Kidney (tissue), 14 donors: ENCODE results near the gene PCSK5. TPM values are rescaled to one million over a fixed set of nuclear protein-coding genes. Genes with fewer than 3 reads are reported as not detected.

Experiments
- DNase-seq, 5 donors: peaks; one replicate each; pipeline ENCODE4 v3.0.0-alpha.2; 2013 to 2020
- FAIRE-seq: peaks from 2 replicates; lab custom pipeline; 2012; peaks lifted over from hg19 to GRCh38; lab: Jason Lieb, UNC
- H3K27ac ChIP-seq, 2 donors: one replicate each; pipeline ENCODE4 v1.7.0; 2013; ENCODE audit warnings: low read depth in 2 of 2, low read length in 2 of 2, inconsistent platforms in 1 of 2
- H3K27me3 ChIP-seq: one replicate; pipeline ENCODE4 v1.7.1; 2013; ENCODE audit warnings: low read length, inconsistent platforms; ENCODE audit not compliant: control insufficient read depth, insufficient read depth
- H3K36me3 ChIP-seq, 3 donors: one replicate each; pipeline versions ENCODE4 v1.7.0 to v1.7.1; 2013; ENCODE audit warnings: low read length in 3 of 3, control low read depth in 1 of 3, inconsistent platforms in 1 of 3; ENCODE audit not compliant: insufficient read depth in 3 of 3, control insufficient read depth in 2 of 3
- H3K4me1 ChIP-seq, 3 donors: one replicate each; pipeline versions ENCODE4 v1.7.0 to v1.7.1; 2013; ENCODE audit warnings: low read length in 3 of 3, inconsistent platforms in 1 of 3, low read depth in 1 of 3; ENCODE audit not compliant: control insufficient read depth in 2 of 3, insufficient read depth in 2 of 3
- H3K4me3 ChIP-seq, 3 donors: one replicate each; pipeline versions ENCODE4 v1.7.0 to v1.8.1; 2013; ENCODE audit warnings: low read length in 3 of 3, control low read depth in 1 of 3, inconsistent platforms in 1 of 3
- H3K9ac ChIP-seq, 3 donors: one replicate each; pipeline versions ENCODE4 v1.7.0 to v1.7.1; 2013; ENCODE audit warnings: low read length in 3 of 3, control low read depth in 1 of 3, inconsistent platforms in 1 of 3
- H3K9me3 ChIP-seq, 3 donors: one replicate each; pipeline versions ENCODE4 v1.7.0 to v1.7.1; 2013; ENCODE audit warnings: low read length in 3 of 3, control low read depth in 1 of 3, inconsistent platforms in 1 of 3; ENCODE audit not compliant: control insufficient read depth in 2 of 3, insufficient read depth in 1 of 3
- intact Hi-C: fragments of 100-400 bp; cut with DNase I; formaldehyde crosslinking; loops from one replicate; pipeline ENCODE4 v1.11.1; 2022
- polyA plus RNA-seq: library from polyadenylated mRNA; stranded (reverse); fragments of 350-450 nt; fragmentation: Illumina TruSeq; extraction: RNeasy Lipid Tissue Mini Kit (QIAGEN cat#74804); gene quantifications from one replicate; pipeline ENCODE4 v1.2.3, GENCODE V29; 2014; ENCODE audit warnings: low read depth, low replicate concordance; ENCODE audit not compliant: insufficient read depth
- total RNA-seq: library from RNA; stranded (reverse); fragmentation: NEBNext Ultra II Directional; extraction: Animal tissue kit (Norgen Biotek cat#: 25700); gene quantifications from one replicate; pipeline ENCODE4 v1.2.1, GENCODE V29; 2021
- TF ChIP-seq, protein P1 (sequence below): IDR thresholded peaks from 3 replicates; pipeline ENCODE4 v1.5.1; 2012; ENCODE audit warnings: mild to moderate bottlenecking, moderate library complexity, borderline replicate concordance; ENCODE audit not compliant: insufficient read depth; ENCODE audit errors: extremely low read depth
- donor health status: control.
- donor health status: control.
- donor health status: control.
- donor health status: control.
- donor health status: control.
- donor health status: DM: yes; HTN: yes; CAD: no.
- donor health status: Normal renal cell carcinoma (clear cell type).

The PCSK5 gene
- total and polyA plus RNA-seq, 2 donors from 2014 or later = 1.6 to 14.7 TPM

DNA sequence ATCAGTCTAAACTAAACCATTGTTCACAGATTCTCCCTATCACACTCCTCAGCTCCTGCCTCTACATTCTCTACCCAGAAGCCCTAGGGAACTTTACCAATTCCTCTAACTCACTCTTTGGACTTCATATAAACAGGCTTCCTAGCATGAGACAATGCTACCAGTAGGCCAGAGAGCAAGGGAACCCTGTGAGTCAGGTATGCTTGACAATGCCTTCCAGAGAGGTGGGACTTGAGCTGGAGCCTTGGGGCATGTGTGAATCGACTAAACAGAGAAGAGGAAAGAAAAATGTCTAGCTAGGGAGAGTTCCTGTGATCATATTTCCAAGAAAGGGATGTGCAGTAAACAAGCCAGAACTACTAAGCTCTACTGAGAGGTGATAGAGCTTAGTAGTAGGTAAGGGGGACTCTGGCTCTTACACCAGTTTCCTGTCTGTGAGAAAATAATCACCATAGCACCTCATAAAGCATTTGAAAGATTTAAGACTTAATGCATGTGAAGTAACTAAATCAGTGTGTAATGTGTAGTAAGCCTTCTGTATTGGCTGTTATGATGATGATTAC is 510.1 kb downstream of the PCSK5 start:
- H3K36me3 ChIP-seq = no peaks in the 10 kb centered on the region
- no peaks in the 10 kb centered on the region for H3K27me3 ChIP-seq
- intact Hi-C loops = no loop called here
- no peak overlapping the region for H3K9ac ChIP-seq
- no peaks in the 10 kb centered on the region for H3K9me3 ChIP-seq
- no peak for FAIRE-seq
- peaks cover 0 to under 1% (median 0%) of the 10 kb centered on the region in 3 donors for H3K4me1 ChIP-seq
- no peak for DNase-seq
- TF ChIP-seq, protein P1, sequence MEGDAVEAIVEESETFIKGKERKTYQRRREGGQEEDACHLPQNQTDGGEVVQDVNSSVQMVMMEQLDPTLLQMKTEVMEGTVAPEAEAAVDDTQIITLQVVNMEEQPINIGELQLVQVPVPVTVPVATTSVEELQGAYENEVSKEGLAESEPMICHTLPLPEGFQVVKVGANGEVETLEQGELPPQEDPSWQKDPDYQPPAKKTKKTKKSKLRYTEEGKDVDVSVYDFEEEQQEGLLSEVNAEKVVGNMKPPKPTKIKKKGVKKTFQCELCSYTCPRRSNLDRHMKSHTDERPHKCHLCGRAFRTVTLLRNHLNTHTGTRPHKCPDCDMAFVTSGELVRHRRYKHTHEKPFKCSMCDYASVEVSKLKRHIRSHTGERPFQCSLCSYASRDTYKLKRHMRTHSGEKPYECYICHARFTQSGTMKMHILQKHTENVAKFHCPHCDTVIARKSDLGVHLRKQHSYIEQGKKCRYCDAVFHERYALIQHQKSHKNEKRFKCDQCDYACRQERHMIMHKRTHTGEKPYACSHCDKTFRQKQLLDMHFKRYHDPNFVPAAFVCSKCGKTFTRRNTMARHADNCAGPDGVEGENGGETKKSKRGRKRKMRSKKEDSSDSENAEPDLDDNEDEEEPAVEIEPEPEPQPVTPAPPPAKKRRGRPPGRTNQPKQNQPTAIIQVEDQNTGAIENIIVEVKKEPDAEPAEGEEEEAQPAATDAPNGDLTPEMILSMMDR = no peak
- H3K27ac ChIP-seq = no peak overlapping the region
- H3K4me3 ChIP-seq = no peak overlapping the region

DNA sequence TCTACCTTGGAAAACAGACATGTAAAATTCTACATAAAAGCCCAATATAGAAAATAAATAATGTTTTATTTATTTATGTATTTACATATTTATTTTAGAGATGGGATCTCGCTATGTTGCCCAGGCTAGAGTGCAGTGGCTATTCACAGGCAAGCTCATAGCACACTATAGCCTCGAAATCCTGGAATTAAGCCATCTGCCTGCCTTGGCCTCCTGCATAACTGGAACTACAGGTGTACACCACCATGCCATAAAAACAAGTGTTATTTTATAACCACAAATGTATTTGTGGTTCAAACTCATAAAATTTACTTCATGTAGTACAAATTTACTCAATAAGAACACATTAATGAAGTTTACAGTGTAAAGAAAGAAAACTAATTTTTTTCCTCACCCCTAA is 510.7 kb downstream of the PCSK5 start:
- Histone ChIP-seq H3K4me1 (no peaks in the 10 kb centered on the region), H3K9ac (no peak overlapping the region), H3K9me3 (no peaks in the 10 kb centered on the region), H3K4me3 (no peak overlapping the region), H3K27me3 (no peaks in the 10 kb centered on the region), H3K36me3 (no peaks in the 10 kb centered on the region), H3K27ac (no peak overlapping the region)
- intact Hi-C loops = no loop called here
- no peak for DNase-seq
- TF ChIP-seq, protein P1 = no peak
- FAIRE-seq = no peak

DNA sequence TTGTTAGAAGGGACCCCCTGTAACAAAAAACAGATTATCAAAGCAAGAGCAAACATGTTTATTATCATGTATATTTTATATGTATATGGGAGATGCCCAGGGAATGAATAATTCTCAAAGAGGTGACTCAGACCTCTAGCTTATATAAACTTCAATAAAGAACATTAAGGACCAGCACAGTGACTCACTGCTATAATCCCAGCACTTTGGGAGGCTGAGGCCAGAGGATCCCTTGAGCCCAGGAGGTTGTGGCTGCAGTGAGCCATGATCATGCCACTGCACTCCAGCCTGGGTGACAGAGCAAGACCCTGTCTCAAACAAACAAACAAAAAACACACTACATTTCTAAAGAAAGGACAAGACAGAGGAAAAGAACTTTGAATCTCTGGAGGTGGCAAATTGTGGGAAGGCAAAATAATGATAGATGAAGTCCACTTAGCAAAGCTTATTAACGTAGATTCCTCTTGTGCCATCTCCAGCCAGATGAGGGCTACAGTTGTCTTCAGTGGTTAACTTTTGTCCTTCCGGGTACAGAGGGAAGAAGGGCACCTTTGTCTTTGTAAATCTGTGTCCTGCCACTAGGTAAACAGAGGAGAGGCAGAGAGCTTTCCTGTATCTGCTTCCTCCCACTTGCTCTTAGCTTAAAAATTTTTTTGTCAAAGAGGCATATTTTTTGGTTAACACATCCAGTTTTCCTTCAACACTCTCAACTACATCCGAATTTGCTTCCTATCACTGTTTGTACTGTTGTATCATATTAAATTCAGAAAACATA is 511.3 kb downstream of the PCSK5 start:
- no peak overlapping the region for H3K27ac ChIP-seq
- H3K4me1 ChIP-seq = no peaks in the 10 kb centered on the region
- TF ChIP-seq, protein P1 = no peak
- no peak for DNase-seq
- H3K9ac ChIP-seq = no peak overlapping the region
- H3K27me3 ChIP-seq = no peaks in the 10 kb centered on the region
- H3K4me3 ChIP-seq = no peak overlapping the region
- FAIRE-seq = no peak
- intact Hi-C loops = no loop called here
- no peaks in the 10 kb centered on the region for H3K36me3 ChIP-seq
- H3K9me3 ChIP-seq = no peaks in the 10 kb centered on the region
